GM21717 (cell line): ENCODE measurements around the gene FBXO38.
"Not testable (repeated sequence)": the region's sequence is repeated elsewhere in the genome, so short reads cannot be mapped to it uniquely, and the experiment has no call there.

Experiments
- ATAC-seq: cut with Tn5 transposase; IDR thresholded peaks from one replicate; pipeline ENCODE4 v1.9.1; 2021; ENCODE audit warnings: mild to moderate bottlenecking, moderate library complexity; ENCODE audit not compliant: unreplicated experiment

The FBXO38 gene

GRCh38 chr5:148427370-148428042, 43.7 kb downstream of the FBXO38 start:
- ATAC-seq = no peak

- no peak for ATAC-seq
Observed at GRCh38 chr5:148428848-148429247, 45.1 kb downstream of the FBXO38 start.

GRCh38 chr5:148433826-148434225, 50.1 kb downstream of the FBXO38 start:
- no peak for ATAC-seq

- no peak for ATAC-seq
Observed at GRCh38 chr5:148436029-148436428, 52.3 kb downstream of the FBXO38 start.

GRCh38 chr5:148437249-148437648, 53.5 kb downstream of the FBXO38 start:
- no peak for ATAC-seq

- no peak for ATAC-seq
Observed at GRCh38 chr5:148438933-148439332, 55.2 kb downstream of the FBXO38 start.

GRCh38 chr5:148443241-148443640, 59.5 kb downstream of the FBXO38 start:
- no peak for ATAC-seq

GRCh38 chr5:148443998-148444397, 60.2 kb downstream of the FBXO38 start:
- ATAC-seq = peak; percentile 93

GRCh38 chr5:148445578-148445977, 61.8 kb downstream of the FBXO38 start:
- ATAC-seq = no peak

- no peak for ATAC-seq
Observed at GRCh38 chr5:148446611-148447010, 62.9 kb downstream of the FBXO38 start.

- ATAC-seq = no peak
Observed at GRCh38 chr5:148452499-148453193, 68.9 kb downstream of the FBXO38 start.

GRCh38 chr5:148454576-148454975, 70.8 kb downstream of the FBXO38 start:
- no peak for ATAC-seq

GRCh38 chr5:148455185-148455584, 71.4 kb downstream of the FBXO38 start:
- no peak for ATAC-seq

- peak; percentile 59 for ATAC-seq
Observed at GRCh38 chr5:148457183-148457620, 73.4 kb downstream of the FBXO38 start.

GRCh38 chr5:148458036-148458888, 74.5 kb downstream of the FBXO38 start:
- no peak for ATAC-seq

- no peak for ATAC-seq
Observed at GRCh38 chr5:148459669-148460068, 75.9 kb downstream of the FBXO38 start.

GRCh38 chr5:148465381-148466235, 81.8 kb downstream of the FBXO38 start:
- ATAC-seq = no peak

GRCh38 chr5:148466236-148466580, 82.5 kb downstream of the FBXO38 start:
- ATAC-seq = no peak

GRCh38 chr5:148467958-148468357, 84.2 kb downstream of the FBXO38 start:
- ATAC-seq = no peak

- not testable (repeated sequence) for ATAC-seq
Observed at GRCh38 chr5:148468746-148469145, 85.0 kb downstream of the FBXO38 start.

- ATAC-seq = no peak
Observed at GRCh38 chr5:148469501-148469935, 85.8 kb downstream of the FBXO38 start.
